Right lobe of liver (tissue), 4 donors: ENCODE data around the gene LACRT.

Experiments
- POLR2A ChIP-seq: fragments of 450-650 bp; IDR thresholded peaks from one replicate; pipeline ENCODE4 v1.6.1; 2017; ENCODE audit warnings: antibody characterized with exemption, mild to moderate bottlenecking
- TF ChIP-seq, protein P1 (sequence below), 4 donors: fragments of 200-600 bp in 3 of 4; fragments of 450-650 bp in 1 of 4; IDR thresholded peaks; one replicate each; pipeline versions ENCODE4 v1.5.1 to v1.8.0; 2016 to 2022; ENCODE audit warnings: antibody characterized with exemption in 4 of 4, mild to moderate bottlenecking in 2 of 4
- donor health status: DM: no; HTN: no; CAD: no.
- donor health status: DM: no; HTN: no; CAD: no.
- donor health status: DM: no; HTN: yes; CAD: no.

DNA sequence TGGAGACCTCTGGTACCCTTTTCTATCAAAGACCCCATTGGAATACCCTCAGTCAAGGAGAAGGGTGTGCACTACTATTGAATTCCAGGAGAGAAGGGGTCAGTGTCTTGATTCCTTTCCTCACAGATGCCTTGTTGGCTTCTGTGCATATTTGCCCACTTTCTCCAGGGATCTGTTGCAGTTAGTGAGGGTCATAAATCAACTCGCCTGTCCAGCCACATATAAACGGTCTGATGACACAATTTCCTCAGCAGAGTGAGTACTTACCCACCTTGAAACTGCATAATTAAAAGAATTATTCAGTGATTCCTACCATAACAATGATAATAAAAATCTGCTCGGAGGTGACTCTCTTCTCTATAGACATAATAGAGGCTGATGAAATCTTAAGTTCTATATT lies 27.3 kb upstream of the LACRT start:
- TF ChIP-seq, protein P1, sequence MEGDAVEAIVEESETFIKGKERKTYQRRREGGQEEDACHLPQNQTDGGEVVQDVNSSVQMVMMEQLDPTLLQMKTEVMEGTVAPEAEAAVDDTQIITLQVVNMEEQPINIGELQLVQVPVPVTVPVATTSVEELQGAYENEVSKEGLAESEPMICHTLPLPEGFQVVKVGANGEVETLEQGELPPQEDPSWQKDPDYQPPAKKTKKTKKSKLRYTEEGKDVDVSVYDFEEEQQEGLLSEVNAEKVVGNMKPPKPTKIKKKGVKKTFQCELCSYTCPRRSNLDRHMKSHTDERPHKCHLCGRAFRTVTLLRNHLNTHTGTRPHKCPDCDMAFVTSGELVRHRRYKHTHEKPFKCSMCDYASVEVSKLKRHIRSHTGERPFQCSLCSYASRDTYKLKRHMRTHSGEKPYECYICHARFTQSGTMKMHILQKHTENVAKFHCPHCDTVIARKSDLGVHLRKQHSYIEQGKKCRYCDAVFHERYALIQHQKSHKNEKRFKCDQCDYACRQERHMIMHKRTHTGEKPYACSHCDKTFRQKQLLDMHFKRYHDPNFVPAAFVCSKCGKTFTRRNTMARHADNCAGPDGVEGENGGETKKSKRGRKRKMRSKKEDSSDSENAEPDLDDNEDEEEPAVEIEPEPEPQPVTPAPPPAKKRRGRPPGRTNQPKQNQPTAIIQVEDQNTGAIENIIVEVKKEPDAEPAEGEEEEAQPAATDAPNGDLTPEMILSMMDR (IDR thresholded peaks at IDR 0.05): no peak
- TF ChIP-seq POLR2A: no peak
